ENCODE results near the gene ZSWIM5.
"Not testable (repeated sequence)": the region's sequence is repeated elsewhere in the genome, so short reads cannot be mapped to it uniquely, and the experiment has no call there.

ZSWIM5 gene

DNA sequence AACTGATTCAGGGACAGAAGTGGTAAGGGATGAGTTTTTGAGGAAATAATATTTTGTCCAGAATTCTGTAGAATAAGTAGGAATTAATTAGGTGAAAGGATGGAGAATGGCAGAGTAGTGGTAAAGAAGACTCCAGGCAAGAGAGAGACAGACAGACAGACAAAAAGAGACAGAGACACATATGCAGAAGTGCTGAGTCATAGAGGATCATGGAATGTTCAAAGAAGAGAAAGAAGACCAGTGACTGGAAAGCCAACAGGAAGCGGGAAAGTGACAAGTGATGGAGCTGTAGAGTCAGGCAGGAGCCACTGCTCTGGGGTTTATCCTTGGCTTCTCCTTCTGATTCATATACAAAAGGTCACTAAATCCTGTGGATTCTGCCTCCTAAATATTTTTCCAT is 108.5 kb downstream of the ZSWIM5 start:
- TF ChIP-seq ZNF169 (tag by site-specific recombination; IDR thresholded peaks at IDR 0.05) (no peak), ZBTB20 (tag by site-specific recombination; IDR thresholded peaks at IDR 0.05) (no peak)
- Histone ChIP-seq H3K9me3 (ENCODE audit: control insufficient read depth, insufficient read depth, low read depth, low read length) (no peaks in the 10 kb centered on the region), H3K4me3 (ENCODE audit: low read depth, low read length) (no peak overlapping the region), H3K27ac (ENCODE audit: extremely low read depth, low read depth, low read length) (no peak overlapping the region), H3K4me1 (ENCODE audit: control insufficient read depth, insufficient read depth, low read length) (no peaks in the 10 kb centered on the region), H3K36me3 (ENCODE audit: control insufficient read depth in 2 of 2, insufficient read depth in 1 of 2, low read length in 2 of 2) (no peaks in the 10 kb centered on the region)
- ChIA-PET POLR2A (no interaction called here), CTCF (no interaction called here)

DNA sequence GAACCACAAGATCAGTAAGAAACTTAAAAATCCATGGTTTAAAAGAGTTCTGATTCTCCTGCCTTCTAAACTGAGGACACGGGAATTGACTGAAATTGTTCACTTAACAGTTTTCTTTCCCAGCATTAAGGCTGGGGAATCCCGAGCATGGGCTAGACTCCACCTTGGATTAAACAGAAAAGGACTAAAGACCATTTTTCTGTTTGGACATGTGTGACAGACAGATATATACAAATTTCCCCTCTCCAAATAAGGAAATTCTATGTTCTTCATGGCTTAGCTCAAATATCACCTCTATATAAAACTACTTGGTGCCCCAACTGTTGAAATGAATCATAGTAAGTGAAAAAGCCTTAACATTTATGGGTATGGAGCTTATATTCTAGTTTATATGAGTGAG is 109.3 kb downstream of the ZSWIM5 start:
- H3K27ac ChIP-seq (ENCODE audit: extremely low read depth, low read depth, low read length): no peak overlapping the region
- CTCF ChIA-PET: no interaction called here
- H3K4me3 ChIP-seq (ENCODE audit: low read depth, low read length): no peak overlapping the region
- POLR2A ChIA-PET: interaction anchor here (1.0 kb wide), 1 partner anchor 206 kb away, joined by 3 read pairs; no protein-coding TSS in a partner anchor
- TF ChIP-seq ZNF184 (tag by site-specific recombination; IDR thresholded peaks at IDR 0.05) (no peak), ZNF624 (tag by site-specific recombination; IDR thresholded peaks at IDR 0.05) (no peak), RBAK (tag by site-specific recombination; IDR thresholded peaks at IDR 0.05) (no peak), ZNF341 (tag by site-specific recombination; IDR thresholded peaks at IDR 0.05; ENCODE audit: low read depth) (no peak), ZNF560 (tag by site-specific recombination; IDR thresholded peaks at IDR 0.05; ENCODE audit: borderline replicate concordance) (no peak)
- TF ChIP-seq, protein P1, sequence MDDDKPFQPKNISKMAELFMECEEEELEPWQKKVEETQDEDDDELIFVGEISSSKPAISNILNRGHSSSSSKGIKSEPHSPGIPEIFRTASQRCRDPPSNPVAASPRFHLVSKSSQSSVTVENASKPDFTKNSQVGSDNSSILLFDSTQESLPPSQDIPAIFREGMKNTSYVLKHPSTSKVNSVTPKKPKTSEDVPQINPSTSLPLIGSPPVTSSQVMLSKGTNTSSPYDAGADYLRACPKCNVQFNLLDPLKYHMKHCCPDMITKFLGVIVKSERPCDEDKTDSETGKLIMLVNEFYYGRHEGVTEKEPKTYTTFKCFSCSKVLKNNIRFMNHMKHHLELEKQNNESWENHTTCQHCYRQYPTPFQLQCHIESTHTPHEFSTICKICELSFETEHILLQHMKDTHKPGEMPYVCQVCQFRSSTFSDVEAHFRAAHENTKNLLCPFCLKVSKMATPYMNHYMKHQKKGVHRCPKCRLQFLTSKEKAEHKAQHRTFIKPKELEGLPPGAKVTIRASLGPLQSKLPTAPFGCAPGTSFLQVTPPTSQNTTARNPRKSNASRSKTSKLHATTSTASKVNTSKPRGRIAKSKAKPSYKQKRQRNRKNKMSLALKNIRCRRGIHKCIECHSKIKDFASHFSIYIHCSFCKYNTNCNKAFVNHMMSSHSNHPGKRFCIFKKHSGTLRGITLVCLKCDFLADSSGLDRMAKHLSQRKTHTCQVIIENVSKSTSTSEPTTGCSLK (tag by site-specific recombination; IDR thresholded peaks at IDR 0.05): no peak
- H3K4me1 ChIP-seq (ENCODE audit: control insufficient read depth, insufficient read depth, low read length): no peaks in the 10 kb centered on the region
- no peaks in the 10 kb centered on the region for H3K36me3 ChIP-seq (ENCODE audit: control insufficient read depth in 2 of 2, insufficient read depth in 1 of 2, low read length in 2 of 2)
- no peaks in the 10 kb centered on the region for H3K9me3 ChIP-seq (ENCODE audit: control insufficient read depth, insufficient read depth, low read depth, low read length)

DNA sequence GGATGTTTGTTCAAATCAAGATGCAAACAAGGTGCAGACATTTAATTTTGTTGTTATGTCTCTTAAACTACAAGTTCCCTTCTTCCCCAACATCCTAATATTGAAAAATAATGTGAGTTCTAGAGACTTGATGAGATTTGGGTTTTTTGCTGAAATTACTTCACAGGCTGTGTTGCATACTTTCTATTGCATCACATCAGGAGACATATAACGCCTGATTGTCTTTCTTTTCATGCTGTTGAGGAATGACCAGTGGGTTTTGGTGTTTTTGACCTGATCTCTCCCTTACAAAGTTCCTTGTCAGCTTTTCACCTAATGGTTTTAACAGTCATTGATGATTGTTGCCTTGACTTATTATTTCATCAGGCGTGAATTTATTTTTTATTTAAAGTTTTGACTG is 111.0 kb downstream of the ZSWIM5 start:
- no peak overlapping the region for H3K4me3 ChIP-seq (ENCODE audit: low read depth, low read length)
- ChIA-PET CTCF (no interaction called here), POLR2A (no interaction called here)
- H3K9me3 ChIP-seq (ENCODE audit: control insufficient read depth, insufficient read depth, low read depth, low read length): no peaks in the 10 kb centered on the region
- peak; percentile 58; the same call in 1 of the 2 replicates for TF ChIP-seq ZNF10 (tag by site-specific recombination; IDR thresholded peaks at IDR 0.05)
- no peak for TF ChIP-seq ZIC2 (tag by site-specific recombination; IDR thresholded peaks at IDR 0.05)
- no peaks in the 10 kb centered on the region for H3K4me1 ChIP-seq (ENCODE audit: control insufficient read depth, insufficient read depth, low read length)
- H3K36me3 ChIP-seq (ENCODE audit: control insufficient read depth in 2 of 2, insufficient read depth in 1 of 2, low read length in 2 of 2): no peaks in the 10 kb centered on the region
- H3K27ac ChIP-seq (ENCODE audit: extremely low read depth, low read depth, low read length): no peak overlapping the region

DNA sequence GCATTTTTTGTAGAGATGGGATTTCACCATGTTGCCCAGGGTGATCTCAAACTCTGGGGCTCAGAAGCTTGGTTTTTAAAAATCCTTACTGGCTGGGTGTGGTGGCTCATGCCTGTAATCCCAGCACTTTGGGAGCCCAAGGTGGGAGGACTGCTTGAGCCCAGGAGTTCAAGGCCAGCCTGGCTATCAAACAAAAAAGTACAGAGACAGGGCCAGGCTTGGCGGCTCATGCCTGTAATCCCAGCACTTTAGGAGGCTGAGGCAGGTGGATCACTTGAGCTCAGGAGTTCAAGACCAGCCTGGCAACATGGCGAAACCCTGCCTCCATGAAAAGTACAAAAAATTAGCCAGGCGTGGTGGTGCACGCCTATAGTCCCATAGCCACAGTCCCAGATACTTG is 112.0 kb downstream of the ZSWIM5 start:
- CTCF ChIA-PET; POLR2A ChIA-PET; H3K27ac ChIP-seq (ENCODE audit: extremely low read depth, low read depth, low read length); H3K4me1 ChIP-seq (ENCODE audit: control insufficient read depth, insufficient read depth, low read length); H3K9me3 ChIP-seq (ENCODE audit: control insufficient read depth, insufficient read depth, low read depth, low read length); H3K36me3 ChIP-seq (ENCODE audit: control insufficient read depth in 2 of 2, insufficient read depth in 1 of 2, low read length in 2 of 2); H3K4me3 ChIP-seq (ENCODE audit: low read depth, low read length): not testable (repeated sequence)

DNA sequence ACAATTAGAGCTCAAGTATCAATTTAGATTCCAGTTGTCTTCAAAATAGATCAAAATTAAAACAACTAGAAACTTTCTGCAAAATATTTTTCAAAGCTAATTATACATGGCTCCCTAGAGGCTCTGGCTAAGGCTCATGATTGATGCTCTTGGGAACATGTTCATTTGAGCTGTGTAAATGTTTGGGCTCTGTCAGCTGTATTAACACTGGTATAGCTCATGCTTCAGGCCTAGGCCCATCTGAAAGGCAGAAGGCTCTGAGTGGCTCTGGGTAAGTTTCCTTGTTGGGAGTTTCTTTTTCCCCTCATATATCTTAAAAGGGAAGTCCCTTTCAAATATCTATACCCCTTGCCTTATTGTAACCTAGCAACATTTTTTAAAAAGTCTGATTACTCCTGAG is 113.1 kb downstream of the ZSWIM5 start:
- H3K27ac ChIP-seq (ENCODE audit: extremely low read depth, low read depth, low read length): no peak overlapping the region
- CTCF ChIA-PET: interaction anchor here (0.6 kb wide), 1 partner anchor 730 kb away, joined by 3 read pairs; no protein-coding TSS in a partner anchor
- POLR2A ChIA-PET: no interaction called here
- TF ChIP-seq, protein P2, sequence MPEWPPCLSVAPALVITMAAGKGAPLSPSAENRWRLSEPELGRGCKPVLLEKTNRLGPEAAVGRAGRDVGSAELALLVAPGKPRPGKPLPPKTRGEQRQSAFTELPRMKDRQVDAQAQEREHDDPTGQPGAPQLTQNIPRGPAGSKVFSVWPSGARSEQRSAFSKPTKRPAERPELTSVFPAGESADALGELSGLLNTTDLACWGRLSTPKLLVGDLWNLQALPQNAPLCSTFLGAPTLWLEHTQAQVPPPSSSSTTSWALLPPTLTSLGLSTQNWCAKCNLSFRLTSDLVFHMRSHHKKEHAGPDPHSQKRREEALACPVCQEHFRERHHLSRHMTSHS (tag by site-specific recombination; IDR thresholded peaks at IDR 0.05): no peak
- TF ChIP-seq YY2 (tag by site-specific recombination; IDR thresholded peaks at IDR 0.05) (no peak), ZNF138 (tag by site-specific recombination; IDR thresholded peaks at IDR 0.05; ENCODE audit: borderline replicate concordance) (no peak), ZNF266 (tag by site-specific recombination; IDR thresholded peaks at IDR 0.05; ENCODE audit: low read depth) (no peak), ZNF24 (tag by site-specific recombination; IDR thresholded peaks at IDR 0.05) (no peak), REPIN1 (tag by site-specific recombination; IDR thresholded peaks at IDR 0.05; ENCODE audit: low read depth) (no peak), ZNF501 (tag by site-specific recombination; IDR thresholded peaks at IDR 0.05) (no peak), ZNF654 (tag by site-specific recombination; IDR thresholded peaks at IDR 0.05; ENCODE audit: low read depth) (no peak), ZNF114 (tag by site-specific recombination; IDR thresholded peaks at IDR 0.05) (no peak)
- TF ChIP-seq, protein P3, sequence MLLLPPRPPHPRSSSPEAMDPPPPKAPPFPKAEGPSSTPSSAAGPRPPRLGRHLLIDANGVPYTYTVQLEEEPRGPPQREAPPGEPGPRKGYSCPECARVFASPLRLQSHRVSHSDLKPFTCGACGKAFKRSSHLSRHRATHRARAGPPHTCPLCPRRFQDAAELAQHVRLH (tag by site-specific recombination; IDR thresholded peaks at IDR 0.05): no peak

More for the DNA sequence above, 113.1 kb downstream of the ZSWIM5 start:
- H3K36me3 ChIP-seq (ENCODE audit: control insufficient read depth in 2 of 2, insufficient read depth in 1 of 2, low read length in 2 of 2): no peaks in the 10 kb centered on the region
- H3K4me3 ChIP-seq (ENCODE audit: low read depth, low read length): no peak overlapping the region
- no peaks in the 10 kb centered on the region for H3K9me3 ChIP-seq (ENCODE audit: control insufficient read depth, insufficient read depth, low read depth, low read length)
- H3K4me1 ChIP-seq (ENCODE audit: control insufficient read depth, insufficient read depth, low read length): no peaks in the 10 kb centered on the region

Data from HEK293 (cell line).